Skeletal muscle tissue (tissue), 4 donors: ENCODE results near the gene PRPF19. TPM values are rescaled to one million over a fixed set of nuclear protein-coding genes. Genes with fewer than 3 reads are reported as not detected.

Experiments used
- H3K27ac ChIP-seq: one replicate; pipeline ENCODE4 v1.7.0; 2013; ENCODE audit warnings: mild to moderate bottlenecking, low read depth, low read length, inconsistent platforms
- H3K27me3 ChIP-seq, 3 donors: one replicate each; pipeline ENCODE4 v1.7.0; 2013; ENCODE audit warnings: low read length in 3 of 3; ENCODE audit not compliant: control insufficient read depth in 3 of 3, insufficient read depth in 3 of 3
- H3K36me3 ChIP-seq, 3 donors: one replicate each; pipeline ENCODE4 v1.7.0; 2013; ENCODE audit warnings: low read length in 3 of 3; ENCODE audit not compliant: control insufficient read depth in 3 of 3, insufficient read depth in 3 of 3
- H3K4me1 ChIP-seq, 3 donors: one replicate each; pipeline ENCODE4 v1.7.0; 2013; ENCODE audit warnings: low read length in 3 of 3, mild to moderate bottlenecking in 3 of 3; ENCODE audit not compliant: control insufficient read depth in 3 of 3, insufficient read depth in 3 of 3
- H3K4me3 ChIP-seq, 3 donors: one replicate each; pipeline ENCODE4 v1.7.0; 2013; ENCODE audit warnings: low read length in 3 of 3
- H3K9ac ChIP-seq, 3 donors: one replicate each; pipeline ENCODE4 v1.7.0; 2013; ENCODE audit warnings: low read length in 3 of 3, mild to moderate bottlenecking in 3 of 3, moderate library complexity in 2 of 3, low read depth in 1 of 3
- H3K9me3 ChIP-seq, 3 donors: one replicate each; pipeline ENCODE4 v1.7.0; 2013; ENCODE audit warnings: low read length in 3 of 3; ENCODE audit not compliant: control insufficient read depth in 3 of 3
- total RNA-seq: library from RNA; depleted of rRNA; stranded (reverse); fragments of >200 nt; gene quantifications from one replicate; pipeline ENCODE4 v1.2.3, GENCODE V29; 2014
- donor health status: Osteomylitis.

PRPF19 gene
- total RNA-seq, 1 donor from 2014 or later, result 27.7 TPM

GRCh38 chr11:60939301-60939700, 32.9 kb upstream of the PRPF19 start:
- H3K27ac ChIP-seq, result no peak overlapping the region
- H3K4me1 ChIP-seq, result peaks cover 0 to 11% (median 7%) of the 10 kb centered on the region in 3 donors
- no peak overlapping the region for H3K9ac ChIP-seq
- peaks cover 0 to 32% (median 2%) of the 10 kb centered on the region in 3 donors for H3K36me3 ChIP-seq
- no peaks in the 10 kb centered on the region for H3K27me3 ChIP-seq
- H3K9me3 ChIP-seq, result no peaks in the 10 kb centered on the region
- H3K4me3 ChIP-seq, result no peak overlapping the region

- no peak overlapping the region for H3K9ac ChIP-seq
- H3K27me3 ChIP-seq, result no peaks in the 10 kb centered on the region
- no peak overlapping the region for H3K27ac ChIP-seq
- H3K9me3 ChIP-seq, result no peaks in the 10 kb centered on the region
- H3K4me1 ChIP-seq, result peaks cover 0 to 11% (median 7%) of the 10 kb centered on the region in 3 donors
- peaks cover 0 to 32% (median 2%) of the 10 kb centered on the region in 3 donors for H3K36me3 ChIP-seq
- no peak overlapping the region for H3K4me3 ChIP-seq
Measured at GRCh38 chr11:60938500-60938899, 32.1 kb upstream of the PRPF19 start.

GRCh38 chr11:60937811-60938210, 31.4 kb upstream of the PRPF19 start:
- Histone ChIP-seq H3K9ac (no peak overlapping the region), H3K4me3 (no peak overlapping the region), H3K27me3 (no peaks in the 10 kb centered on the region), H3K4me1 (peaks cover 0 to 11% (median 7%) of the 10 kb centered on the region in 3 donors), H3K36me3 (peaks cover 0 to 28% (median 2%) of the 10 kb centered on the region in 3 donors), H3K27ac (no peak overlapping the region), H3K9me3 (no peaks in the 10 kb centered on the region)

- H3K9ac ChIP-seq, result no peak overlapping the region
- H3K27ac ChIP-seq, result peak overlapping the region; percentile 12
- H3K4me1 ChIP-seq, result peaks cover 0 to 11% (median 2%) of the 10 kb centered on the region in 3 donors
- no peaks in the 10 kb centered on the region for H3K27me3 ChIP-seq
- no peaks in the 10 kb centered on the region for H3K9me3 ChIP-seq
- H3K36me3 ChIP-seq, result peaks cover 0 to 21% (median 2%) of the 10 kb centered on the region in 3 donors
- no peak overlapping the region for H3K4me3 ChIP-seq
Measured at GRCh38 chr11:60937144-60937527, 30.8 kb upstream of the PRPF19 start.

- H3K9ac ChIP-seq, result no peak overlapping the region
- H3K4me3 ChIP-seq, result no peak overlapping the region
- peaks cover 0 to 18% (median 0%) of the 10 kb centered on the region in 3 donors for H3K36me3 ChIP-seq
- H3K9me3 ChIP-seq, result no peaks in the 10 kb centered on the region
- peaks cover 0 to 11% (median 0%) of the 10 kb centered on the region in 3 donors for H3K4me1 ChIP-seq
- H3K27ac ChIP-seq, result peak overlapping the region; percentile 12
- H3K27me3 ChIP-seq, result no peaks in the 10 kb centered on the region
Measured at GRCh38 chr11:60936467-60937143, 30.2 kb upstream of the PRPF19 start.

DNA sequence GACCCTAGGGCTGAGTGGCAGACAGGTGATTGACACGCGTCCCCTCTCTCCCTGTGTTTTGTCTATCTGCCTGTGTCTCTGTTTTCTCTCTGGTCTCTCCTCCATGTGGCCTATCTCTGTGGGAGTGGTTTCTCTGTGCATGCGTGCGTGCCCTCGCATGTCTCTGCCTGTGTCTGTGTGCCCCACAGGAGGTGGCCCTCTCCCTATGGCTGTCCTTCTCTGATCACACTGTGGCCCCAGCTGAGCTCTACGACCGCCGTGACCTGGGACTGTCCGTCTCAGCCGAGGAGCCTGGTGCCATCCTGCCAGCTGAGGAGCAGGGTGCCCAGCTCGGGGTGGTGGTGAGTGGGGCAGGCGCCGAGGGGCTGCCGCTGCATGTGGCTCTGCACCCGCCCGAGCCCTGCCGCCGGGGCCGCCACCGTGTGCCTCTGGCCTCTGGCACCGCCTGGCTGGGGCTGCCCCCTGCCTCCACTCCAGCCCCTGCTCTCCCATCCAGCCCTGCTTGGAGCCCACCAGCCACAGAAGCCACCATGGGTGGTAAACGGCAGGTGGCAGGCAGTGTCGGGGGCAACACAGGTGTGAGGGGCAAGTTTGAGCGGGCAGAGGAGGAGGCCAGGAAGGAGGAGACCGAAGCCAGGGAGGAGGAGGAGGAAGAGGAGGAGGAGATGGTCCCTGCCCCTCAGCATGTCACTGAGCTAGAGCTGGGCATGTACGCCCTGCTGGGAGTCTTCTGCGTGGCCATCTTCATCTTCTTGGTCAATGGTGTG, 29.5 kb upstream of the PRPF19 start:
- no peak overlapping the region for H3K27ac ChIP-seq

DNA sequence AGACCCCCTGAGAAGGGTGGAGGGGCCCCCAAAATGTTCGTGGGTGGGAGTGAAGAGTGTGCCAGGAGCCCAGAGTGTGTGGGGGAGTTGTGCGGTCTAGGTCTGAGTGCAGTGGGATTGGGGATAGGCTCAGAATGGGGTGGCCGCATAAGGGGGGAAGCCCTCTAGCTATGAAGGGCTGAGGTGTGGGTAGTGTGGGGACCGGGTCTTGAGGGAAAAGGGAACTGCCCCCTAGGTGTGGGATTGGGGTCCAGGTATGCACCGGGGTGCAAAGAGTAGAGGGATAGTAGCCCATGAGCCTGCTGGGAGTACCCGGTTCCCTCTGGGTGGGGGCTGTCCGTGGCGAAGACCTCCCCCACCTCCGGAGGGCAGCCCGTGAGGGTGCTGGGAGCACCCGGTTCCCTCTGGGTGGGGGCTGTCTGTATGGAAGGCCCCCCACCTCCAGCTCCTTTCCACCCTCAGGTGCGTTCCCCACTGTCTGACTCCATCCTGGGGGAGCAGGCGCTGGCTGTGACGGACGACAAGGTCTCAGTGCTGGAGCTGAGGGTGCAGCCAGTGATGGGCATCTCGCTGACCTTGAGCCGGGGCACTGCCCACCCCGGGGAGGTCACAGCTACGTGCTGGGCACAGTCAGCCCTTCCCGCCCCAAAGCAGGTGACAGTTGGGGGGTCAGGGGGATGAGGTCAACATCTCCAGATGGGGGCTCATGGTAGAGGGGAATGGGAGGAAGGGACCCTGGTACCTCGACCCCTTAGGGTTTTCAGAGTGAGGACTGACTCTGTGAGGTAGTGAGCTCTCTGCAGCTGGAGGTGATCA, 28.6 kb upstream of the PRPF19 start:
- Histone ChIP-seq H3K4me3 (no peak overlapping the region), H3K9ac (no peak overlapping the region), H3K27me3 (peaks cover 0 to 3% (median 0%) of the 10 kb centered on the region in 3 donors), H3K27ac (no peak overlapping the region), H3K9me3 (no peaks in the 10 kb centered on the region), H3K4me1 (peaks cover 0 to 11% (median 0%) of the 10 kb centered on the region in 3 donors), H3K36me3 (peaks cover 0 to 12% (median 0%) of the 10 kb centered on the region in 3 donors)

More for the DNA sequence above, 29.5 kb upstream of the PRPF19 start:
- no peaks in the 10 kb centered on the region for H3K27me3 ChIP-seq
- no peak overlapping the region for H3K4me3 ChIP-seq
- no peak overlapping the region for H3K9ac ChIP-seq
- H3K9me3 ChIP-seq, result no peaks in the 10 kb centered on the region
- peaks cover 0 to 11% (median 0%) of the 10 kb centered on the region in 3 donors for H3K4me1 ChIP-seq
- H3K36me3 ChIP-seq, result peaks cover 0 to 13% (median 0%) of the 10 kb centered on the region in 3 donors

DNA sequence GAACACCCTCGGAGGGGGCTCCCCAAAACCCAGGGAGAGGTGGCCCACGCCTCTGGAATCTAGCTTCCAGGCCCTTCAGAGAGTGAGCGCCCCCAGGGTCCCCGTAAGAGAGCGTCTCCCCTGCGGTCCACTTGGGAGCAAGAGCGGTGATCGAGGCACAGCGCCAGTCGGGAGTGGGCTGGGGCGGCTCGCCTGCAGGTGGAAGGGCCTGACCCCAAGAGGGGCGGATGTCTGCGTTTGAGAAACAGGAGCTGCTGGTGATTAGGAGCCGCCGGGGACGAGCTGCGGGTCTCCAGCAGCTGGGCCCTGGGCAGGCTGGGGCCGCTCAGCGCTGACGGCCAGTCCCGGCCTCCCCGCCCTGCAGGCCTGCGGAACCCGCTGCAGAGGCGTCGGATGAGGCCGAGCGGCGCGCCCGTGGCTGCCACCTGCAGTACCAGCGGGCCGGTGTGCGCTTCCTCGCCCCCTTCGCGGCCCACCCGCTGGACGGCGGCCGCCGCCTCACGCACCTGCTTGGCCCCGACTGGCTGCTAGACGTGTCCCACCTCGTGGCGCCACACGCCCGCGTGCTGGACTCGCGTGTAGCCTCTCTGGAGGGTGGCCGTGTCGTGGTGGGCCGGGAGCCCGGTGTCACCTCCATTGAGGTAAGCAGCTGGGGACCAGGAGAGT, 27.9 kb upstream of the PRPF19 start:
- Histone ChIP-seq H3K4me1 (peaks cover 0 to 11% (median 0%) of the 10 kb centered on the region in 3 donors), H3K27ac (no peak overlapping the region), H3K9ac (no peak overlapping the region), H3K9me3 (no peaks in the 10 kb centered on the region), H3K36me3 (peaks cover 0 to 6% (median 0%) of the 10 kb centered on the region in 3 donors), H3K27me3 (peaks cover 0 to 3% (median 0%) of the 10 kb centered on the region in 3 donors), H3K4me3 (no peak overlapping the region)

DNA sequence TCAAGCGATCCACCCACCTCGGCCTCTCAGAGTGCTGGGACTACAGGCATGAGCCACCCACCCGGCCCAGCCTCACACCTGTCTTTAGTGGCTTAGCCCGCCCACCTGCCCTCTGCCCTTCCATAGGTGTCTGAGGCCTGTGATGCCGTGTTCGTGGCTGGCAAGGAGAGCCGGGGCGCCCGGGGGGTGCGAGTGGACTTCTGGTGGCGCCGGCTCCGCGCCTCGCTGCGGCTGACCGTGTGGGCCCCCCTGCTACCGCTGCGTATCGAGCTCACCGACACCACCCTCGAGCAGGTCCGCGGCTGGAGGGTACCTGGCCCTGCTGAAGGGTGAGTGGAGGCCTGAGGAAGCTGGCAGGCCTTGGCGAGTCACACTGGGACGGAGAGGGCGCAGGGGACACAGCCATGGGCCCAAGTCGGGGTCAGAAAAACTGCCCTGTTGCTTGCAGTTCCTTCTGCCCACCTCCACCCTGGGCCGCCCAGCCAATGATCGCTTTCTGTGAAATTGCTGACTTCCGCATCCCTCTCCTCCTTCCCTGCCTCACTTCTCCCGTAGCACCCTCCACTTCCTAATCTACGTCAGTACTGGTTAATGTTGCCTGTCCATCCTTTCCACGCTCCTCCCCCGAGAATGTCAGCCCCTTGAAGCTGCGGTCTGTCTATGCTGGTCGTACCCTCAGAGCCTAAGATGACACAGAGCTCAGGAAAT, 27.2 kb upstream of the PRPF19 start:
- Histone ChIP-seq H3K9ac (no peak overlapping the region), H3K4me3 (no peak overlapping the region), H3K9me3 (no peaks in the 10 kb centered on the region), H3K4me1 (peaks cover 0 to 11% (median 0%) of the 10 kb centered on the region in 3 donors), H3K27me3 (peaks cover 0 to 4% (median 0%) of the 10 kb centered on the region in 3 donors), H3K36me3 (peaks cover 0 to 2% (median 0%) of the 10 kb centered on the region in 3 donors), H3K27ac (no peak overlapping the region)
